ENCODE data around the gene PPP1R7.

PPP1R7 gene

DNA sequence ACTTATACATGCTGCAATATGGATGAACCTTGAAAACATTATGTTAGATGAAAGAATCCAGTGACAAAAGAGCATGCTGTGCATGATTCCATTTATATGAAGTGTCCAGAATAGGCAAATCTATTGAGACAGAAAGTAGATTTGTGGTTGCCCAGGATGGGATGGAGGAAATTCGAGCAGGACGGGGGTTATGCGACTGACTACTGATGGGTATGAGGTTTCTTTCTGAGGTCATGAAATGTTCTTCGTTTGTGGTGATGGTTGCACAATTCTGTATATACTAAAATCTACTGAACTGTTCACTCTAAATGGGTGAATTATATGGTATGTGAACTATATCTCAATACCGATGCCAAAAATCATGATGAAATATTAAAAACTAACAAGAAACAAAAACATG lies 29.3 kb upstream of the PPP1R7 start:
- DNase-seq (ENCODE audit: low read depth), result no peak

DNA sequence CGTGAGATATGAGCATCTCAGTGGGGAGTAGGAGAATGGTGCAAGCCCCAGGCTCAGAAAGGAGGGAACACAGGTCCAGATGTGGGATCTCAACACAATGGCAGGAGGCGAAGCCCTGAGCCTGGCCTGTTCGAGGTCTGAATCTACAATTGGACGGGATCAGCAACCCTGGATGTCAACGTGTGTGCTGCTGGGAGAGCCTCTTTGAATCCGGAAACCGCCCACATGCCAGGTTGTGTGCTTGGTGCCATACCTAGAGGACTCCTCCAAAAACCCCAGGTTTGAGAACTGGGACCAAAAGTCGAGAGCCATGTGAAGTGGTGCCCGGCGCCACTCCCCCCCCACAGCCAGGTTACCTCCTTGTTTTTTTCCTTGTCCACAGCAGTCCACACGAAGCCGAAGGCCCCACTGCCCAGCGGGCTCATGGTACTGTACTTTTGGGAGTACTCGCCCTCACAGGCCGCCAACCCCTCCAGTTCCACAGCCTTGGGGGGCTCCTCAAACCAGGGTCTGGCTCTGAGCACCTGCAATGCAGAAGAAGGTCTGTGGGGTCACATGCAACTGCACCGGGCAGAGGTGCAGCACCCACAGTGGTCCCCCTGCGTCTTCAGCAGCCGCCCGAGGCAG lies 27.8 kb upstream of the PPP1R7 start:
- DNase-seq (ENCODE audit: low read depth), result no peak

- DNase-seq (ENCODE audit: low read depth), result no peak
Measured at GRCh38 chr2:241123816-241124536, 26.3 kb upstream of the PPP1R7 start.

- no peak for DNase-seq (ENCODE audit: low read depth)
Measured at GRCh38 chr2:241125626-241126025, 24.6 kb upstream of the PPP1R7 start.

DNA sequence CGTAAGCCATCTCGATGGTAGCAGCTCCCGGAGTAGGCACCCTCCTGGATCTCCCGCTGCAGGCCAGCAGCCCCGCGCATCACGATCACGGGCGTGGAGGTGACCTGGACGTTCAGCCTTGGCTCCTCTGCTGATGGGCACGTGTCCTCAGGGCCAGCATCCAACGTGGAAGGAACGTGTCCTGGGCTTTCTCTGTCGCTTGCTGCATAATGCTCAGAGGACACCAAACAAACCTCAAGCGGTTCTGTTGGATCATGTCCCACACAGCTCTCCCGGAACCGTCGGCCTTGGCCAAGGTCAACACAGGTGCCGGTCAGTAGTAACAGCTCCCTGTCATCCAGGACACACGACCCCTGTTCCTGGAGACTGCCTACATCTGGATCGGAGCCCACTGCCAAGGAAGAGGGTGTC lies 24.1 kb upstream of the PPP1R7 start:
- DNase-seq (ENCODE audit: low read depth), result no peak

DNA sequence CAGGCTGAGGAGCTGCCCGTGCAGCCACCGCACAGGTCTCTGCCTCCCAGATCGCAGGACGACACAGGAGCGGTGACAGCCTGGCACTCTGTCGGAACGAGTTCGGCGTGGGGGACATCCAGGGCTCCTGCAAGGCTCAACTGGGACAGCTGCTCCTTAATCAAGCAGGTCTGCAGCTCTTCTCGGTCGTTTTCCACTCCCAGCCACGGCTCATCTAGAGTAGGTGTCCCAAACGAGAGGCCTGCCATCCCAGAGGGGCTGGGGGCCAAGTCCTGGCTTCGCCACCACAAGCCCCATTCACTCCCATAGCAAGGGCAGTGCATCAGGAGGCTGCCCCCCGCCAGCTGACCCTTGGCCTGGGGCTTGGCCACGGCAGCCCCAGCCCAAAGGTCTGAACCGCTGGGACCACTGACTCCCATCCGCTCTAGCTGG lies 23.5 kb upstream of the PPP1R7 start:
- DNase-seq (ENCODE audit: low read depth), result no peak

DNA sequence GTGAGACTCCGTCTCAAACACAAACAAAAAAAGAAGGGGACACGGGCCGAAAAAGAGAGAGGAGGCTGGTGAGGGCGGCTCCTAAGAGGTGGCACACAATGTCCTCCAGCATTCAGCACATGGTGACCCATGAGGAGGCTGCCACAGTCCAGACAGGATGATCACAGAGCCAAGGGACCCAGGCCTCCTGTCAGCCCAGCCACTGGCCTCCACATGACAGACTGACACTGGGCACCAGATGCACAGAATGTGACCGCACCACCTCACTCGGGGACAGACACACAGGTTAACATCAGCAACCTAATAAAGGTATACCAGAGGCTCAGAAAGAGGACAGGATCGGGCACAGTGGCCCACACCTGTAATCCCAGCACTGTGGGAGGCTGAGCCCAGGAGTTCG lies 22.0 kb upstream of the PPP1R7 start:
- DNase-seq (ENCODE audit: low read depth), result no peak

DNA sequence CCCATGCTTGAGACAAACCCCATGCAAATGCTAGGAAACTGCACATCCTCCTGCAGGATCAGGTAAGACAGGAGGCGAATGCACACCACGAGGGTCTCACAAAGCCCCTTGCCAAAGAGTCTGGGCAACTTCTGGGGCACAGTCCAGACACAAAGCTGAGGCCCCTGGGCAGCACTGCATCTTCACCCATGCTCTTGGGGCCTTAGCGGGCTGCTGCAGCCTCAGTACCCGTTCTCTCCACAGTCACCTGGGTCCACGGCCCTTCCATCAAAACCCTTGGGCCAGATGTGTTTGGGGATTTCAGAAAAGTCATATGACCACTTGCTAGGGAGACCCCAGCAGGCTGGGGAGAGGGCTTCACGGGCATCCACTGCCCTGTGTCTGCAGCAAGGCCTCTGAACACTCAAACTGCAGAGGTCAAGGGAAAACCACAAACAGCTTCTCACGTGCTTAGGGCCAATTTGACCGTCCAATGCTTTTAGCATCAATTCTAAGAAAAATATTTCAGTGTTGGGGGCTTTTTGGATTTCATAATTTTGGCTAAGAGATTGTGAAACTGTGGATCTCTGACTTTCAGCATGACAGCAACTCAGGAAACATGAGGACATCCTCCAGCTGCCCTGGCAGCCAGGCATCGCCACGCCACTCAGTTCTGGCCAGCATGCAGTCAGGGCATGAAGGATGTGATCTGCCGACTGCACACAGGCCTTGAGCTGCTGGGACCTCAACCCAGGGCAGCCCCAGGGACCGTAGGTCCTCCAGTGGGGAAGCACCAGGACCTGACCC lies 21.0 kb upstream of the PPP1R7 start:
- no peak for DNase-seq (ENCODE audit: low read depth)

GRCh38 chr2:241130316-241130715 lies 20.0 kb upstream of the PPP1R7 start:
- DNase-seq (ENCODE audit: low read depth), result no peak

- DNase-seq (ENCODE audit: low read depth), result no peak
Measured at GRCh38 chr2:241131531-241131930, 18.7 kb upstream of the PPP1R7 start.

DNA sequence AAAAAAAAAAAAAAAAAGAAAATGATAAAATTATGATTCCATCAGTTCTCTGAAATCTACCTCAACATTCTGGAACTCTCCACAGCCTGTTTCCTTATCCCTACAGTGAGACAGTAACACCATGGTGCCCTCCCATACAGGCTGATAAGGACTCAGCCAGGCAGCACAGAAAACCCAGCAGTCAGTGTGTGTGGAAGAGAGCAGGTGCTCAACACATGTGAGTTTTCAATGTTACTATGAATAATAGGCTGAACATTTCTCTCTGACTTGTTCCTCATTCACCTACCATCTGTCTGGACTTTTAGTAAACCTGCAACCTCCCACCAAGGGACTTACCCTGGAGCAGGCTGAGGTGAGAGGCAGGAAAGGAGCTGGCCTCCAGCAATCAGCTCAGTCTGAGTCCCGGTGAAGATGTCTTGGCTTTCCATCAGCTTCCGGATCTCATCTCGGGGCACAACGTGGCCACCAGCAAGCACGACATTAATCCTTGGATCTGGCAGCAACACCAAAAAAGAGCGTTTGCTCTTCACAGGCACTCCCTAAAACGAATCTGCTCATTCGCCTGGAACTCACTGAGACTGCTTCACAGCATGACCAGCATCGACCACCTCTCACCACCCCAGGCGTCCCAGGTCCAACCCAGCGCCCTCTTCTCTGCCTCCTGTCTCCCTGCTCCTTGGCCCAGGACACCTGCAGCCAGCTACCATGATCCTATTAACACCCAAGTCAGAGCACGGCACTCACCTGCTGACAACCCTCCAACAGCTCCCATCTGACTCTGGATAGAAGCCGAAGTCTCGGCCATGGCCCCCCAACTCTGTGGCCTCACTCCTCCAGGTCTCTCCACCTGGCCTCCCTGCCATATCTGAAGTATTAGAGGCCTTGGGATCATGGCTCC lies 17.5 kb upstream of the PPP1R7 start:
- no peak for DNase-seq (ENCODE audit: low read depth)

GRCh38 chr2:241133436-241133820 lies 16.8 kb upstream of the PPP1R7 start:
- no peak for DNase-seq (ENCODE audit: low read depth)

- no peak for DNase-seq (ENCODE audit: low read depth)
Measured at GRCh38 chr2:241134711-241135110, 15.6 kb upstream of the PPP1R7 start.

- no peak for DNase-seq (ENCODE audit: low read depth)
Measured at GRCh38 chr2:241135737-241136136, 14.5 kb upstream of the PPP1R7 start.

- no peak for DNase-seq (ENCODE audit: low read depth)
Measured at GRCh38 chr2:241136191-241136590, 14.1 kb upstream of the PPP1R7 start.

GRCh38 chr2:241136661-241137260 lies 13.5 kb upstream of the PPP1R7 start:
- DNase-seq (ENCODE audit: low read depth), result no peak

DNA sequence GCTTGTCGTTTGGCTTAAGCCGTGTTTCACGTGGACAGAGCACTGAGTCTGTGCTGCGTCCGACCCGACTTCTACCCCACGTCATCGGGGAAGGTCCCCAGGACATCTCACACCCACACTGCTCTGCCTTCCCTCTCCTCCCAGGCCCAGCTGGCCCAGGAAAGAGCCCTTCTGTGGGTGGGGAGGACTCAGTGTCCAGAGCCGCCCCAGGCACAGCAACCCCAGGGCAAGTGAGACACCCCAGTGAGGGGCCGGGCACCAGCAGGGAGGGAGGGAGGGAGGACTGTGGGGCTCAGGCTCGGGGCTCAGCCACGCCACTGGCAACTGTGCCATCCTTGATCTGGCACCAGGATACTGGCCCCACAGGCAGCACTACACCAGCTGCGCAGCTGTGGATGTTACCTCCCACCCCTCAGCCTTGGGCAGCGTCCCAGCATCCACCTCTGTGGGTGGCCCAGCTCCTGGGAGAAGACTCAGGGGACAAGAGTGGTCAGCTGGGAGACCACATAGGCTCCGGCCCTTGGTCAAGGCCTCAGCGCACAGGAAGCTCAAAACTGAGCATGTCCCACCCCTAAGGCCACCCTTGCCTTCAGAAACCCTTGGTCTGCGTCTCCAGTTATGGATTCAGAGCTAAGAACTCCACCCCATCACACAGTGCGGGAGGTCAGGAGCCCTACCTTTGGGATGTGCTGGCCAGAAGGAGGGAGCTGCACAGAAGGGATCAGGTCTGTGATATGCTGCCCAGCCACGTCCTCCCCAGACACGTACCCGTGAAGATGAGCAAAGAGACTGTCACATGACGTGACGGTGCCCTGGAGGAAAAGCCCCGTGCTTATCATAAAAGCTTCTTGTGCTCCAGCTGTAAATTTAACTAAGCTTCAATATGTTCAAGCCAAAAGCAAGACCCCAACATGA lies 12.7 kb upstream of the PPP1R7 start:
- no peak for DNase-seq (ENCODE audit: low read depth)

DNA sequence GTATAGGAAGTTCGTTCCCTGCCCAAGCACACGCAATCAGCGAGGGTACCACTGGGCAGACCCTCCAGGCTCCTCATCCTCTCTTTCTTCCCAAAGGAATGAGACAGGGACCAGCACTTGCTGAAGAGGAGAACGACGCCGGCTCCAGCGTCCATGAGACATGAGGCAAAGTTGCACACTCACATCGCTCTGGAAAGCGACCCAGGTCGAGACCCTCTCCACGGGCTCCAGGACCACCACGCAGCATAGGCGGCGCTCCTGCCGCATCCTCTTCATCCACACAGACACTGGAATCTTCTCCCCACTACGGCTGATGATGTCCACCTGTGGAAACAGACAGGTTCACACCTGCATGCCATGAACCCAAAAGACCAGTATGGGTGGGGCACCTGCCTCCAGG lies 11.8 kb upstream of the PPP1R7 start:
- DNase-seq (ENCODE audit: low read depth), result no peak

- no peak for DNase-seq (ENCODE audit: low read depth)
Measured at GRCh38 chr2:241139531-241140444, 10.5 kb upstream of the PPP1R7 start.

- no peak for DNase-seq (ENCODE audit: low read depth)
Measured at GRCh38 chr2:241140445-241140840, 9.8 kb upstream of the PPP1R7 start.

All from stimulated activated CD8-positive, alpha-beta memory T cell treated with anti-CD3 and anti-CD28 coated beads, Interleukin-12 subunit alpha, Interleukin-12 subunit beta, amount 100 ng/mL, for 1 hour (primary cell).